ENCODE measurements around the gene CEACAM1. TPM values are rescaled to one million over a fixed set of nuclear protein-coding genes. Genes with fewer than 3 reads are reported as not detected.

Gene CEACAM1
- total and polyA plus RNA-seq, 2 of the 13 experiments (the other 11 are each of a cell fraction or from before 2014, with no cell fraction given) = 13.5 to 332 TPM

DNA sequence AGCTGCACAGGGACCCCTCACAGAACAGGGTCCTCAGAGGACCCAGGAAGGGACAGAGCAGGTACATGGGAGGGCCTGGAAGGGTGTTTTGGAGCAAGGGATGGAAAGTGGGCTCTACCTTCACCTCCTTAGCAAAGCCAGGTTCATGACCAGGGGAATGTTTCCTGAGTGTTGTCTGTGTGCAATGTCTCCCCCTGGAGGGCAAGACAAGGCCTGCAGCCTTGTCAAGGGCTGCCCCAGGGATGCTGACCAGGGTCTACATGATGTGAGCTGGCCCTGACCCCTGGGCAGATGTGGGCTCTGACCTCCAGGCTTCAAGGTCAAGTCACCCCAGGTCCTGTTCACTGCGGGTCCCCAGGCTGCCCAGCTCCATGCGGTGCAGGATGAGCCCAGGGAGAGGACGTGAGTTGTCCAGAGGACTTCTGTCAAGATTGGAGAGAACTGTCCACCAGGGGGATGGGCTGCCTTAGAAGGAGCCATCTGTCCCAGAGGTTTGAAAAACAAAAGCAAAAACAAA lies 1.0 kb upstream of the CEACAM1 start (continued):
- TF ChIP-seq ZNF276 (CRISPR knock-in tag; IDR thresholded peaks at IDR 0.05; ENCODE audit: low read depth) (no peak), SPEN (CRISPR knock-in tag; IDR thresholded peaks at IDR 0.05; ENCODE audit: low read depth) (no peak; the same call in 1 of the 2 replicates), PCBP1 (IDR thresholded peaks at IDR 0.05; ENCODE audit: borderline replicate concordance, low read depth, low read length) (no peak), MAFF (IDR thresholded peaks at IDR 0.05; ENCODE audit: low read depth, low read length) (0 out of 2 replicates have a peak, but pooled peaks have one; percentile 4), ZFX (CRISPR knock-in tag; IDR thresholded peaks at IDR 0.05; ENCODE audit: low read depth) (no peak; the same call in 1 of the 2 replicates), ZNF205 (CRISPR knock-in tag; IDR thresholded peaks at IDR 0.05) (peak; percentile 67; the same call in 1 of the 2 replicates), RXRB (CRISPR knock-in tag; IDR thresholded peaks at IDR 0.05; ENCODE audit: borderline replicate concordance) (peak; percentile 67), TOE1 (CRISPR knock-in tag; IDR thresholded peaks at IDR 0.05) (no peak), SP5 (CRISPR knock-in tag; IDR thresholded peaks at IDR 0.05; ENCODE audit: borderline replicate concordance, low read depth) (peak; percentile 36; the same call in 1 of the 2 replicates), ATRX (CRISPR knock-in tag; IDR thresholded peaks at IDR 0.05; ENCODE audit: borderline replicate concordance) (no peak), ARNT2 (CRISPR knock-in tag; IDR thresholded peaks at IDR 0.05; ENCODE audit: low read depth) (0 out of 2 replicates have a peak, but pooled peaks have one; percentile 26)
- TF ChIP-seq, protein P1, sequence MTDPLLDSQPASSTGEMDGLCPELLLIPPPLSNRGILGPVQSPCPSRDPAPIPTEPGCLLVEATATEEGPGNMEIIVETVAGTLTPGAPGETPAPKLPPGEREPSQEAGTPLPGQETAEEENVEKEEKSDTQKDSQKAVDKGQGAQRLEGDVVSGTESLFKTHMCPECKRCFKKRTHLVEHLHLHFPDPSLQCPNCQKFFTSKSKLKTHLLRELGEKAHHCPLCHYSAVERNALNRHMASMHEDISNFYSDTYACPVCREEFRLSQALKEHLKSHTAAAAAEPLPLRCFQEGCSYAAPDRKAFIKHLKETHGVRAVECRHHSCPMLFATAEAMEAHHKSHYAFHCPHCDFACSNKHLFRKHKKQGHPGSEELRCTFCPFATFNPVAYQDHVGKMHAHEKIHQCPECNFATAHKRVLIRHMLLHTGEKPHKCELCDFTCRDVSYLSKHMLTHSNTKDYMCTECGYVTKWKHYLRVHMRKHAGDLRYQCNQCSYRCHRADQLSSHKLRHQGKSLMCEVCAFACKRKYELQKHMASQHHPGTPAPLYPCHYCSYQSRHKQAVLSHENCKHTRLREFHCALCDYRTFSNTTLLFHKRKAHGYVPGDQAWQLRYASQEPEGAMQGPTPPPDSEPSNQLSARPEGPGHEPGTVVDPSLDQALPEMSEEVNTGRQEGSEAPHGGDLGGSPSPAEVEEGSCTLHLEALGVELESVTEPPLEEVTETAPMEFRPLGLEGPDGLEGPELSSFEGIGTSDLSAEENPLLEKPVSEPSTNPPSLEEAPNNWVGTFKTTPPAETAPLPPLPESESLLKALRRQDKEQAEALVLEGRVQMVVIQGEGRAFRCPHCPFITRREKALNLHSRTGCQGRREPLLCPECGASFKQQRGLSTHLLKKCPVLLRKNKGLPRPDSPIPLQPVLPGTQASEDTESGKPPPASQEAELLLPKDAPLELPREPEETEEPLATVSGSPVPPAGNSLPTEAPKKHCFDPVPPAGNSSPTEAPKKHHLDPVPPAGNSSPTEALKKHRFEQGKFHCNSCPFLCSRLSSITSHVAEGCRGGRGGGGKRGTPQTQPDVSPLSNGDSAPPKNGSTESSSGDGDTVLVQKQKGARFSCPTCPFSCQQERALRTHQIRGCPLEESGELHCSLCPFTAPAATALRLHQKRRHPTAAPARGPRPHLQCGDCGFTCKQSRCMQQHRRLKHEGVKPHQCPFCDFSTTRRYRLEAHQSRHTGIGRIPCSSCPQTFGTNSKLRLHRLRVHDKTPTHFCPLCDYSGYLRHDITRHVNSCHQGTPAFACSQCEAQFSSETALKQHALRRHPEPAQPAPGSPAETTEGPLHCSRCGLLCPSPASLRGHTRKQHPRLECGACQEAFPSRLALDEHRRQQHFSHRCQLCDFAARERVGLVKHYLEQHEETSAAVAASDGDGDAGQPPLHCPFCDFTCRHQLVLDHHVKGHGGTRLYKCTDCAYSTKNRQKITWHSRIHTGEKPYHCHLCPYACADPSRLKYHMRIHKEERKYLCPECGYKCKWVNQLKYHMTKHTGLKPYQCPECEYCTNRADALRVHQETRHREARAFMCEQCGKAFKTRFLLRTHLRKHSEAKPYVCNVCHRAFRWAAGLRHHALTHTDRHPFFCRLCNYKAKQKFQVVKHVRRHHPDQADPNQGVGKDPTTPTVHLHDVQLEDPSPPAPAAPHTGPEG (CRISPR knock-in tag; IDR thresholded peaks at IDR 0.05) = peak; percentile 76; the same call in 1 of the 2 replicates
- TF ChIP-seq, protein P2, sequence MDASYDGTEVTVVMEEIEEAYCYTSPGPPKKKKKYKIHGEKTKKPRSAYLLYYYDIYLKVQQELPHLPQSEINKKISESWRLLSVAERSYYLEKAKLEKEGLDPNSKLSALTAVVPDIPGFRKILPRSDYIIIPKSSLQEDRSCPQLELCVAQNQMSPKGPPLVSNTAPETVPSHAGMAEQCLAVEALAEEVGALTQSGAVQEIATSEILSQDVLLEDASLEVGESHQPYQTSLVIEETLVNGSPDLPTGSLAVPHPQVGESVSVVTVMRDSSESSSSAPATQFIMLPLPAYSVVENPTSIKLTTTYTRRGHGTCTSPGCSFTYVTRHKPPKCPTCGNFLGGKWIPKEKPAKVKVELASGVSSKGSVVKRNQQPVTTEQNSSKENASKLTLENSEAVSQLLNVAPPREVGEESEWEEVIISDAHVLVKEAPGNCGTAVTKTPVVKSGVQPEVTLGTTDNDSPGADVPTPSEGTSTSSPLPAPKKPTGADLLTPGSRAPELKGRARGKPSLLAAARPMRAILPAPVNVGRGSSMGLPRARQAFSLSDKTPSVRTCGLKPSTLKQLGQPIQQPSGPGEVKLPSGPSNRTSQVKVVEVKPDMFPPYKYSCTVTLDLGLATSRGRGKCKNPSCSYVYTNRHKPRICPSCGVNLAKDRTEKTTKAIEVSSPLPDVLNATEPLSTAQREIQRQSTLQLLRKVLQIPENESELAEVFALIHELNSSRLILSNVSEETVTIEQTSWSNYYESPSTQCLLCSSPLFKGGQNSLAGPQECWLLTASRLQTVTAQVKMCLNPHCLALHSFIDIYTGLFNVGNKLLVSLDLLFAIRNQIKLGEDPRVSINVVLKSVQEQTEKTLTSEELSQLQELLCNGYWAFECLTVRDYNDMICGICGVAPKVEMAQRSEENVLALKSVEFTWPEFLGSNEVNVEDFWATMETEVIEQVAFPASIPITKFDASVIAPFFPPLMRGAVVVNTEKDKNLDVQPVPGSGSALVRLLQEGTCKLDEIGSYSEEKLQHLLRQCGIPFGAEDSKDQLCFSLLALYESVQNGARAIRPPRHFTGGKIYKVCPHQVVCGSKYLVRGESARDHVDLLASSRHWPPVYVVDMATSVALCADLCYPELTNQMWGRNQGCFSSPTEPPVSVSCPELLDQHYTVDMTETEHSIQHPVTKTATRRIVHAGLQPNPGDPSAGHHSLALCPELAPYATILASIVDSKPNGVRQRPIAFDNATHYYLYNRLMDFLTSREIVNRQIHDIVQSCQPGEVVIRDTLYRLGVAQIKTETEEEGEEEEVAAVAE (CRISPR knock-in tag; IDR thresholded peaks at IDR 0.05; ENCODE audit: borderline replicate concordance) = no peak
- TF ChIP-seq, protein P3, sequence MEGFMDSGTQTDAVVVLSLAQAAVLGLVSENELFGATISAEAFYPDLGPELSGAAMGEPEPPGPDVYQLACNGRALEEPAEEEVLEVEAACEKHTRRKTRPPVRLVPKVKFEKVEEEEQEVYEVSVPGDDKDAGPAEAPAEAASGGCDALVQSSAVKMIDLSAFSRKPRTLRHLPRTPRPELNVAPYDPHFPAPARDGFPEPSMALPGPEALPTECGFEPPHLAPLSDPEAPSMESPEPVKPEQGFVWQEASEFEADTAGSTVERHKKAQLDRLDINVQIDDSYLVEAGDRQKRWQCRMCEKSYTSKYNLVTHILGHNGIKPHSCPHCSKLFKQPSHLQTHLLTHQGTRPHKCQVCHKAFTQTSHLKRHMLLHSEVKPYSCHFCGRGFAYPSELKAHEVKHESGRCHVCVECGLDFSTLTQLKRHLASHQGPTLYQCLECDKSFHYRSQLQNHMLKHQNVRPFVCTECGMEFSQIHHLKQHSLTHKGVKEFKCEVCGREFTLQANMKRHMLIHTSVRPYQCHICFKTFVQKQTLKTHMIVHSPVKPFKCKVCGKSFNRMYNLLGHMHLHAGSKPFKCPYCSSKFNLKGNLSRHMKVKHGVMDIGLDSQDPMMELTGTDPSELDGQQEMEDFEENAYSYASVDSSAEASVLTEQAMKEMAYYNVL (CRISPR knock-in tag; IDR thresholded peaks at IDR 0.05; ENCODE audit: borderline replicate concordance) = peak; percentile 46; the same call in 1 of the 2 replicates

Measured in HepG2 (cell line).